GM19099 (cell line): ENCODE data around the gene CLIP3.

Experiments
- POLR2A ChIP-seq: IDR thresholded peaks from 3 replicates; pipeline ENCODE4 v1.6.1; 2011; ENCODE audit warnings: low read depth; ENCODE audit not compliant: insufficient read length; ENCODE audit errors: extremely low read depth

The CLIP3 gene

DNA sequence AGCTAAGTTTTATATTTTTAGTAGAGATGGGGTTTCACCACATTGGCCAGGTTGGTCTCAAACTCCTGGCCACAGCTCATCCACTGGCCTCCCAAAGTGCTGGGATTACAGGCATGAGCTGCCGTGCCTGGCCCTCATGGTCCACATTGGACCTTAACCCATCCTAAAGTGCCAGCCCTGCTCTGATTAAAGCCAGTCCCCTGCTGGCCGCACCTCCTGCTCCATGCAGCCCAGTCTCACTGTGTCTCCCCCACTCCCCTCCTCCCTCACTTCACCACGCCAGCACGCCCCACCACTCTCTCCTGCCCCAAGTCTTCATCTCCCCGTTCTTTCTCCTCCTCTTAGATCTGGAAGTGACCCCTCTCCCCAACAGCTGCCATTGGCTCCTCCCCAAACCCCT, 54.4 kb downstream of the CLIP3 start:
- TF ChIP-seq POLR2A = no peak

DNA sequence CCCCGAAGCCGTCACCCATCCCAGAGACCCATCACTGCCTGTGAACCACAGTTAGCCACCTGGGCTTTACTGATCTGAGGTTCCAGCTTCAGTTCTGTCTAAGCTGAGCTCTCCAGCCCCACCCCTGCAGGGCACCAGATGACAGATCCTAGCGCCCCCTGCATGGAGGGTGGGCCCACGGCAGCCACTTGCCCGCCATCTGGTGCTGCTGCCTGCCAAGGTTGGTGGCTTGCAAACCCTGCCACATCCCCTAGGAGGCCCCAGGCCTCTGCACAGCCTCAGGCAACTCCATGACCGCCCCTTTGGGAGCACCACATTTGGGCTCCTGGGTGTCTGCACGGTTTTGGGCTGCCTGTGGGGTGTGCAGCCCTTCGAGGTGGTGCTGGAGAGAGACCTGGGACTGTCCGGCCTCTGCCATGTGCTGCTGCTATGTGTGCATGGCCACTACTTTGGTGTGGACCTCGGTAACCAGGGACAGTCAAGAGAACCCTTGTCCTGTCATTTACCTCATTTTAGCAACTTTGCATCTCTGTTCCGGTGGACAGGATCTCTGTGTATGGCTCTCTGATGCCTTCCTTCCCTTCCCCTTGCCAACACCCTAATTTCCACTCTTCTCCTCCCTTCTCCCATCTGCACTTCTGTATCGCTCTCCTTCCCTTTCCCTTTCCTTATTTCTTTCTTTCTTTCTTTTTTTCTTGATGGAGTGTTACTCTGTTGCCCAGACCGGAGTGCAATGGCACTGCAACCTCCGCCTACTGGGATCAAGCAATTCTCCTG, 55.0 kb downstream of the CLIP3 start:
- TF ChIP-seq POLR2A = no peak

DNA sequence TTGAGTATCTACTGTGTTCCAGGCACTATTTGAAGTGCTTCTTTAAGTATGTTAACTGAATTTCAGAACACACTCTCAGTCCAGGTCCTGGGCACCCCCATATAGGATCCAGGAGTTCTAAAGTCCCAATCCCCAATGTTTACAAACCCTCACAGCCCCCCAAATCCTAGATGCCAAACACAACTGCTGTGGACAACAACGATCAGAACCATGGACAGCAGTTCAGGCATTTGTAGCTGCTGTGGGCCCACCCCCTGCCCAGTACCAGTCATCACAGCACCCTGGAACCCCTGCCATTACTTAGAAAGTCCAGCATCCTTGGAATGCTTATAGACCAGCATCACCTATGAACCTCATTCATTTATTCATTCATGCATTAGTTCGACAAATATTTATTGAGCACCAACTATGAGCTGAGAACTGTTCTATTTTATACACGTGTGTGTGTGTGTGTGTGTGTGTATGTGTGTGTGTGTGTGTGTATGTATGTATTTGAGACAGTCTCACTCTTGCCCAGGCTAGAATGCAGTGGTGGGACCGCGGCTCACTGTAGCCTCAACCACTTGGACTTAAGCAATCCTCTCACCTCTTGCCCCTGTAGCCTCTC, 57.0 kb downstream of the CLIP3 start:
- TF ChIP-seq POLR2A = no peak

DNA sequence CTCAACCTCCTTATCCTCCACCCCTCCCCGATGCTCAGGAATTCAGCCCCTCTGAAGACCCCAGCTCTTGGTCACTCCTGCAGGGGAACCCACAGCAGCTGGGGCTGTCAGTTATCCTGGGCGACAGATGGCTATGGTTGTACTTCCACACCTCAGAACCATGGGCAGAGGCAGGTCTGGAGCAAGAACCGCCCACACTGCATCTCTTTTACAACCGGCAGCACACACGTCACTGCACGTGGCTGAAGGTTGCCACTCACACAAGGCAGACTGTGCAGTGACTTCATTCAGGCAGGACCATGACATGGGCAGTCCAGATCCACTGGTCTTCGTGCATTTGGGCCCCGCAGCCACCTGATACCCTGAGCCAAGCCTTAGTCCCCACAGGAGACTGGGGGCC, 59.2 kb downstream of the CLIP3 start:
- no peak for TF ChIP-seq POLR2A

DNA sequence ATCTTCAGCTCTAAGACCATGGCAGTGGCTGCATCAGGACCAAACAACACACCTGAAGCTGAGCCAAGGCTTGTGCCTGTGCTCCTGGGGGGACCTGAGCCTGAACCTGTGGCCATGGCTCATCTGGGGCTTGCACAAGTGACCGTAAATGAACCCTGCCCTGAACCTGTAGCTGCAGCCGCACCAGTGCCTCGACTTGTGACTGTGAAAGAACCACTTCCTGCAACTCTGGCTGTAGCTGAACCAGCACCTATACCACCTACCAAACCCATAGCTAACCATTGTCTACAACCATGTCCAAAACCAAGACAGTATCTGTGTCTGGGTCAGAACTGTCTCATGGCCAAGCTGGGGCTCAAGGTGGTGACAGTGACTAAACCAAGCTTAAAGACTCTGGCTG, 65.9 kb downstream of the CLIP3 start:
- no peak for TF ChIP-seq POLR2A
